OCI-M1 (cell line): ENCODE results near the gene PTPRD.
A peak's percentile ranks its signal among the peaks of the same experiment; 100 is the strongest.

ENCODE experiments used
- DNase-seq: peaks from one replicate; lab custom pipeline; 2025; lab: John Stamatoyannopoulos, UW

PTPRD gene

GRCh38 chr9:8863886-8864544 lies 1748.8 kb downstream of the PTPRD start:
- peak; percentile 98 for DNase-seq

GRCh38 chr9:8863069-8863468 lies 1749.7 kb downstream of the PTPRD start:
- no peak for DNase-seq

- peak; percentile 98 for DNase-seq
Measured at GRCh38 chr9:8860925-8861324, 1751.9 kb downstream of the PTPRD start.

- DNase-seq, result no peak
Measured at GRCh38 chr9:8860086-8860485, 1752.7 kb downstream of the PTPRD start.

- DNase-seq, result no peak
Measured at GRCh38 chr9:8859416-8859815, 1753.4 kb downstream of the PTPRD start.

GRCh38 chr9:8858596-8859161 lies 1754.1 kb downstream of the PTPRD start:
- no peak for DNase-seq

- no peak for DNase-seq
Measured at GRCh38 chr9:8857926-8858595, 1754.7 kb downstream of the PTPRD start.

- no peak for DNase-seq
Measured at GRCh38 chr9:8857068-8857925, 1755.5 kb downstream of the PTPRD start.

- DNase-seq, result no peak
Measured at GRCh38 chr9:8856396-8857067, 1756.3 kb downstream of the PTPRD start.

- DNase-seq, result peak; percentile 96
Measured at GRCh38 chr9:8855046-8855445, 1757.8 kb downstream of the PTPRD start.

- DNase-seq, result no peak
Measured at GRCh38 chr9:8852301-8852864, 1760.4 kb downstream of the PTPRD start.

GRCh38 chr9:8850914-8851313 lies 1761.9 kb downstream of the PTPRD start:
- DNase-seq, result no peak

- DNase-seq, result no peak
Measured at GRCh38 chr9:8845808-8846207, 1767.0 kb downstream of the PTPRD start.

GRCh38 chr9:8845376-8845775 lies 1767.4 kb downstream of the PTPRD start:
- no peak for DNase-seq

GRCh38 chr9:8844549-8844948 lies 1768.3 kb downstream of the PTPRD start:
- DNase-seq, result no peak

- no peak for DNase-seq
Measured at GRCh38 chr9:8842402-8843193, 1770.2 kb downstream of the PTPRD start.

- no peak for DNase-seq
Measured at GRCh38 chr9:8838136-8838535, 1774.7 kb downstream of the PTPRD start.

GRCh38 chr9:8835291-8835690 lies 1777.5 kb downstream of the PTPRD start:
- DNase-seq, result peak; percentile 92

GRCh38 chr9:8832955-8833354 lies 1779.8 kb downstream of the PTPRD start:
- no peak for DNase-seq

GRCh38 chr9:8832386-8832785 lies 1780.4 kb downstream of the PTPRD start:
- no peak for DNase-seq

- DNase-seq, result no peak
Measured at GRCh38 chr9:8831568-8831967, 1781.2 kb downstream of the PTPRD start.
